H1 (cell line): Measurements from ENCODE around the gene NUP98. TPM values are rescaled to one million over a fixed set of nuclear protein-coding genes. Genes with fewer than 3 reads are reported as not detected.
A peak's percentile ranks its signal among the peaks of the same experiment; 100 is the strongest.

Source experiments
- CTCF ChIA-PET: fragments of 300-600 bp; sonication (Branson Sonifier 250); formaldehyde crosslinking; loops from one replicate; lab custom pipeline; 2021; ENCODE audit not compliant: partially characterized antibody; lab: Charles Lee
- POLR2A ChIA-PET: fragments of 300-600 bp; sonication (Branson Sonifier 250); formaldehyde crosslinking; loops from one replicate; lab custom pipeline; 2021; ENCODE audit warnings: inconsistent platforms; ENCODE audit not compliant: partially characterized antibody; lab: Charles Lee
- DNase-seq, 2 experiments: peaks; one replicate each; pipeline versions ENCODE4 v3.0.0 to v3.0.0-alpha.2; 2010 to 2022; ENCODE audit warnings: low spot score in 2 of 2, low read depth in 1 of 2, mixed read lengths in 1 of 2
- FAIRE-seq: peaks from 2 replicates; lab custom pipeline; 2011; peaks lifted over from hg19 to GRCh38; lab: Jason Lieb, UNC
- H2AFZ ChIP-seq: 2 replicates; pipeline ENCODE4 v1.8.1; 2012; ENCODE audit warnings: low read length, inconsistent platforms
- H2AK5ac ChIP-seq: 2 replicates; pipeline ENCODE4 v1.6.1; 2013; ENCODE audit warnings: low read depth, low read length
- H2BK120ac ChIP-seq: replicated peaks from 2 replicates; pipeline ENCODE3; 2013; ENCODE audit warnings: low read depth, low read length, inconsistent platforms
- H2BK12ac ChIP-seq: 2 replicates; pipeline ENCODE4 v1.6.1; 2013; ENCODE audit warnings: low read depth, low read length
- H2BK15ac ChIP-seq: 2 replicates; pipeline ENCODE4 v1.6.1; 2013; ENCODE audit warnings: low read length
- H2BK20ac ChIP-seq: 2 replicates; pipeline ENCODE4 v1.6.1; 2013; ENCODE audit warnings: low read length
- H2BK5ac ChIP-seq: 2 replicates; pipeline ENCODE4 v1.6.1; 2013; ENCODE audit warnings: low read depth, low read length
- H3K14ac ChIP-seq: 2 replicates; pipeline ENCODE4 v1.6.1; 2013; ENCODE audit warnings: inconsistent platforms; ENCODE audit not compliant: insufficient read length
- H3K18ac ChIP-seq: 2 replicates; pipeline ENCODE4 v1.6.1; 2013; ENCODE audit warnings: low read length; ENCODE audit errors: extremely low read depth
- H3K23ac ChIP-seq: 2 replicates; pipeline ENCODE4 v1.6.1; 2013; ENCODE audit warnings: inconsistent platforms; ENCODE audit not compliant: insufficient read length
- H3K23me2 ChIP-seq: 2 replicates; pipeline ENCODE4 v1.6.1; 2013; ENCODE audit warnings: low read depth, low read length
- H3K27ac ChIP-seq: 2 replicates; pipeline ENCODE4 v1.6.1; 2011; ENCODE audit warnings: low read depth, low read length, inconsistent platforms
- H3K27me3 ChIP-seq, 4 experiments: replicated peaks in 1 of 4; 1 replicate in 1 of 4; 2 replicates in 3 of 4; pipeline versions ENCODE4 v1.6.1 to v1.8.1; 2011 to 2013; ENCODE audit warnings: low read length in 3 of 4, mild to moderate bottlenecking in 3 of 4, inconsistent platforms in 2 of 4, mixed read lengths in 2 of 4, moderate library complexity in 1 of 4; ENCODE audit not compliant: control insufficient read depth in 3 of 4, insufficient read depth in 3 of 4; ENCODE audit errors: extremely low read depth in 1 of 4
- H3K36me3 ChIP-seq, 4 experiments: 2 replicates each; pipeline versions ENCODE4 v1.6.1 to v1.8.1; 2011 to 2013; ENCODE audit warnings: mild to moderate bottlenecking in 4 of 4, low read length in 3 of 4, moderate library complexity in 2 of 4, control low read depth in 1 of 4, inconsistent platforms in 1 of 4; ENCODE audit not compliant: insufficient read depth in 4 of 4, control insufficient read depth in 2 of 4
- H3K4ac ChIP-seq: replicated peaks from 2 replicates; pipeline ENCODE3; 2013; ENCODE audit warnings: low read length, low read depth, mixed read lengths, inconsistent platforms; ENCODE audit not compliant: insufficient read length
- H3K4me1 ChIP-seq, 4 experiments: replicated peaks in 1 of 4; 1 replicate in 1 of 4; 2 replicates in 3 of 4; pipeline versions ENCODE4 v1.6.1 to v1.8.1; 2011 to 2013; ENCODE audit warnings: low read length in 3 of 4, inconsistent platforms in 2 of 4, mixed read lengths in 1 of 4; ENCODE audit not compliant: insufficient read depth in 4 of 4, control insufficient read depth in 3 of 4
- H3K4me2 ChIP-seq, 2 experiments: 2 replicates each; pipeline versions ENCODE4 v1.6.1 to v1.8.1; 2011 to 2013; ENCODE audit warnings: low read depth in 2 of 2, low read length in 2 of 2, control low read depth in 1 of 2, inconsistent platforms in 1 of 2, mild to moderate bottlenecking in 1 of 2; ENCODE audit not compliant: insufficient read depth in 1 of 2
- H3K4me3 ChIP-seq, 4 experiments: fragments of 200-600, 300-600 bp in 1 of 4; sonication (generic), shearing (Covaris generic), sonication (Bioruptor Twin) in 1 of 4; 2 replicates each; pipeline versions ENCODE4 v1.5.1 to v1.8.1; 2011 to 2016; ENCODE audit warnings: low read length in 4 of 4, low read depth in 3 of 4, control low read depth in 2 of 4, inconsistent platforms in 2 of 4, mild to moderate bottlenecking in 2 of 4, mixed read lengths in 1 of 4, moderate library complexity in 1 of 4; ENCODE audit not compliant: insufficient read depth in 2 of 4; ENCODE audit errors: extremely low read depth in 1 of 4
- H3K56ac ChIP-seq: replicated peaks from 2 replicates; pipeline ENCODE3; 2013; ENCODE audit warnings: low read depth, mild to moderate bottlenecking, mixed read lengths, low read length, inconsistent platforms; ENCODE audit not compliant: insufficient read length
- H3K79me1 ChIP-seq: 2 replicates; pipeline ENCODE4 v1.6.1; 2013; ENCODE audit warnings: low read depth, low read length, control low read depth
- H3K79me2 ChIP-seq, 2 experiments: 2 replicates each; pipeline versions ENCODE4 v1.6.1 to v1.8.1; 2012 to 2013; ENCODE audit warnings: low read length in 2 of 2, mild to moderate bottlenecking in 2 of 2, inconsistent platforms in 1 of 2; ENCODE audit not compliant: insufficient read depth in 2 of 2, control insufficient read depth in 1 of 2
- H3K9ac ChIP-seq, 4 experiments: replicated peaks in 1 of 4; 1 replicate in 1 of 4; 2 replicates in 3 of 4; pipeline versions ENCODE4 v1.6.1 to v1.8.1; 2011 to 2013; ENCODE audit warnings: low read depth in 3 of 4, low read length in 3 of 4, control low read depth in 2 of 4, mild to moderate bottlenecking in 2 of 4, moderate library complexity in 2 of 4, inconsistent platforms in 1 of 4; ENCODE audit errors: extremely low read depth in 1 of 4
- H3K9me3 ChIP-seq, 2 experiments: 2 replicates each; pipeline versions ENCODE4 v1.6.1 to v1.8.1; 2012 to 2013; ENCODE audit warnings: mild to moderate bottlenecking in 2 of 2, moderate library complexity in 2 of 2, control low read depth in 1 of 2, inconsistent platforms in 1 of 2, low read depth in 1 of 2, low read length in 1 of 2, mixed read lengths in 1 of 2; ENCODE audit not compliant: insufficient read depth in 2 of 2
- H4K20me1 ChIP-seq, 2 experiments: replicated peaks in 1 of 2; 2 replicates each; pipeline versions ENCODE3 to v1.8.1; 2011 to 2013; ENCODE audit warnings: inconsistent platforms in 2 of 2, low read length in 2 of 2, mild to moderate bottlenecking in 1 of 2; ENCODE audit not compliant: insufficient read depth in 2 of 2, control insufficient read depth in 1 of 2
- H4K5ac ChIP-seq: 2 replicates; pipeline ENCODE4 v1.6.1; 2013; ENCODE audit warnings: low read length, low read depth, mixed read lengths, inconsistent platforms; ENCODE audit not compliant: insufficient read length
- H4K8ac ChIP-seq: 2 replicates; pipeline ENCODE4 v1.8.0; 2013; ENCODE audit warnings: mild to moderate bottlenecking, moderate library complexity, low read length, inconsistent platforms; ENCODE audit not compliant: insufficient read depth; ENCODE audit errors: extremely low read depth
- H4K91ac ChIP-seq: replicated peaks from 2 replicates; pipeline ENCODE3; 2013; ENCODE audit warnings: low read length, mixed read lengths, inconsistent platforms; ENCODE audit not compliant: insufficient read length
- MAFK ChIP-seq: IDR thresholded peaks from 2 replicates; pipeline ENCODE4 v1.6.1; 2012; ENCODE audit warnings: low read depth, mild to moderate bottlenecking, improper control_type of control experiment, low read length
- POLR2AphosphoS5 ChIP-seq: IDR thresholded peaks from 2 replicates; pipeline ENCODE4 v1.6.1; 2011; ENCODE audit warnings: low read depth, low read length
- WGBS, 2 experiments: shearing (Covaris generic) in 1 of 2; methylation state at CpG; one replicate each; pipeline versions ENCODE4 v1.1.6 to v1.1.7; 2013 to 2015; ENCODE audit warnings: low lambda C conversion rate in 2 of 2, mixed read lengths in 2 of 2, inconsistent platforms in 1 of 2, low coverage in 1 of 2, missing lambda C conversion rate in 1 of 2; ENCODE audit not compliant: insufficient replicate concordance in 2 of 2, insufficient coverage in 1 of 2, insufficient read length in 1 of 2; ENCODE audit errors: extremely low coverage in 1 of 2, missing lambda C conversion rate in 1 of 2; 5-methylcytosine and 5-hydroxymethylcytosine counted together
- polyA plus RNA-seq, 7 experiments: library from polyadenylated mRNA; depleted of rRNA in 3 of 7; stranded (reverse) in 5 of 7; unstranded in 2 of 7; fragments of >200 nt in 5 of 7; fragments of 200-250 nt in 2 of 7; gene quantifications; 1 replicate in 5 of 7; 2 replicates in 1 of 7; 4 replicates in 1 of 7; pipeline versions ENCODE4 v1.2.1 to v1.2.3, GENCODE V29; 2011 to 2013; ENCODE audit warnings: missing spikeins in 2 of 7, mixed read lengths in 2 of 7
- total RNA-seq: library from RNA; stranded (reverse); fragmentation: NEBNext Ultra II Directional; extraction: Animal tissue kit (Norgen Biotek cat#: 25700); gene quantifications from 2 replicates; pipeline ENCODE4 v1.2.1, GENCODE V29; 2021

The NUP98 gene
- total and polyA plus RNA-seq, 2 of the 8 experiments (the other 6 are each of a cell fraction or from before 2014, with no cell fraction given) = 98.6 to 261 TPM

GRCh38 chr11:3831378-3832239, 34.3 kb upstream of the NUP98 start:
- Histone ChIP-seq H2BK5ac (no peak overlapping the region), H2BK120ac (no peak overlapping the region), H3K79me1 (peaks cover 11% of the 10 kb centered on the region), H3K27ac (no peak overlapping the region), H3K14ac (no peak overlapping the region), H3K4me3 (no peak overlapping the region), H2BK12ac (no peak overlapping the region), H3K4me1 (peaks cover 13 to 30% (median 19%) of the 10 kb centered on the region in 4 experiments), H4K5ac (no peak overlapping the region), H4K20me1 (peaks cover 7 to 25% of the 10 kb centered on the region in 2 experiments), H3K36me3 (peaks cover 4 to 19% (median 7%) of the 10 kb centered on the region in 4 experiments; a peak in 5 of 8 replicates), H2BK15ac (no peak overlapping the region), H3K18ac (no peak overlapping the region), H3K79me2 (peaks cover 5 to 29% of the 10 kb centered on the region in 2 experiments), H3K9ac (no peak overlapping the region), H3K56ac (no peak overlapping the region), H2BK20ac (no peak overlapping the region), H3K23ac (no peak overlapping the region), H4K8ac (no peak overlapping the region), H3K4ac (no peak overlapping the region), H2AFZ (no peak overlapping the region), H4K91ac (no peak overlapping the region), H3K27me3 (no peaks in the 10 kb centered on the region), H3K23me2 (peaks cover 2% of the 10 kb centered on the region; the same call in 1 of the 2 replicates), H3K9me3 (no peaks in the 10 kb centered on the region), H2AK5ac (no peak overlapping the region), H3K4me2 (no peak overlapping the region)
- CTCF ChIA-PET = interaction anchor here (0.7 to 18.5 kb wide), 6 partner anchors 9 to 241 kb away, joined by 3 to 214 read pairs (median 7); partner anchors contain the start of genes RHOG and STIM1
- no peak for FAIRE-seq
- TF ChIP-seq POLR2AphosphoS5 (0 out of 2 replicates have a peak, but pooled peaks have one; percentile 34), MAFK (no peak)
- WGBS, 2 experiments = 92% methylated on average over 13 of the region's 13 CpGs; no CpG with 5 or more reads in 1 of the 2 experiments
- POLR2A ChIA-PET = interaction anchor here (0.6 to 1.5 kb wide), 6 partner anchors 9 to 236 kb away, joined by 3 to 5 read pairs (median 4); partner anchors contain the start of genes PGAP2 and RHOG
- no peak for DNase-seq
